T1000 (cell line): ENCODE data around the gene RABEPK.
"Not testable (repeated sequence)": the region's sequence is repeated elsewhere in the genome, so short reads cannot be mapped to it uniquely, and the experiment has no call there.

ENCODE experiments used
- DNase-seq: peaks from one replicate; lab custom pipeline; 2025; ENCODE audit warnings: mixed read lengths; lab: John Stamatoyannopoulos, UW

The RABEPK gene

DNA sequence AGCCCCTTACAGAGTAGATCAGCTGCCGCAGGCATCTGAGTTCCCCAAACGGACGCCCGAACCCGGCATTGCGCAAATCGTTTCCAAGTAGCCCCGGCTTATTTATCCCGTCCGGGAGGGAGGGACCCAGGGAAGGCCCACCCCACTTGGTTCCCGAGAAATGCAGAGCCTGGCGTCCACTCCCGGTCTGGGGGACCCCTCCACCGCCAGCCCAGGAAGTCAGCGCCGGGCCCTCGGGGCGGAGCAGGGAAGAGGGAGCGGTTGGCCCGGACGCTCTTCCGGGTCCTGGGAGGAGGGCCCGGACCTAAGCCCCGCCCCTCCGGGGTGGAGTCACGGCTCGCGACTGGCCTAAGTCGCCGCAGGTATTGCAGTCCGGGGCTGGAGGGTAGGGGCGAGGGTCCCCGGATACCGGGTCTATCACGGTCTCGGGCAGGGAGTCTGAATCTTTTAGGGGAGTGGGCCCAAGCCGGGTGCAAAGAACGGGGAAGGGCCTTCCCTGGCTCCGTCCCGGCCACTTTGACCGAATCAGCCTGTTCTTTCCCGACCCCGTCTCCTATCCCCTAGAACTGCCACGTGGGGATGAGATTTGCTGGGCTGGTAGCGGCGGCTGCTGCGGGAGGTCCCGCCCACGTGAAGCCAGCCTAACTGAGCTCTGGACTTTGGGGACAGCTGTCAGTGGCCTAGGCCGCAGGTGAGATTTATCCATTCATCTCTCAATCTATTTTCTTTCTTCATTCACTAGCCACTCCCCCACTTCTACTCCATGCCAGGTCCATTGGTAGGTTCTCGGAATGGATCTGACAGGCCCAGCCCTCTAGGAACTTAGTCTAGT, at the start of gene RABEPK:
Gene RABEPK (plus strand): TSS at position 327 of the 832 bp plus-strand sequence. CDS start 2,472 bp downstream, outside the sequence.
- peak; percentile 83 for DNase-seq

- DNase-seq = no peak
Observed at GRCh38 chr9:125151730-125152129, 48.6 kb upstream of the RABEPK start.

GRCh38 chr9:125153712-125154367, 46.5 kb upstream of the RABEPK start:
- no peak for DNase-seq

- no peak for DNase-seq
Observed at GRCh38 chr9:125156551-125156950, 43.8 kb upstream of the RABEPK start.

DNA sequence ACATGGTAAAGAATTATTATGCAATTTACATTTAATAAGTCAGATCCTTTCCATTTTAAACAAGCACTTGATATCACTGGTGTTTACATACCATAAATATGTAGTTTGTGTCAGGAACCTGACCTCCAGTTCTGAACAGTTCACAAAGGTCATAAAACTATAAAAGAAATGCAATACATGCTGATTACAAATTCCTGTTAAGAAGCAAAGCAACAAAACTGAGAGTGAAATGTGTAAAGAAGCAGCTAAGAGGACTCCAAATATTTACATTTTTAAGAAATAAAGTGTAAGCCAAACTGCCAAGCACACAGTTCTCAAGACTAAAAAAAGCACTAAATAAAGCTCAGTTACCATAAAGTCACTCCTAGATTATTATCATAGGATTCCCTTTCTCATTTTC, 39.6 kb upstream of the RABEPK start:
- DNase-seq = no peak

DNA sequence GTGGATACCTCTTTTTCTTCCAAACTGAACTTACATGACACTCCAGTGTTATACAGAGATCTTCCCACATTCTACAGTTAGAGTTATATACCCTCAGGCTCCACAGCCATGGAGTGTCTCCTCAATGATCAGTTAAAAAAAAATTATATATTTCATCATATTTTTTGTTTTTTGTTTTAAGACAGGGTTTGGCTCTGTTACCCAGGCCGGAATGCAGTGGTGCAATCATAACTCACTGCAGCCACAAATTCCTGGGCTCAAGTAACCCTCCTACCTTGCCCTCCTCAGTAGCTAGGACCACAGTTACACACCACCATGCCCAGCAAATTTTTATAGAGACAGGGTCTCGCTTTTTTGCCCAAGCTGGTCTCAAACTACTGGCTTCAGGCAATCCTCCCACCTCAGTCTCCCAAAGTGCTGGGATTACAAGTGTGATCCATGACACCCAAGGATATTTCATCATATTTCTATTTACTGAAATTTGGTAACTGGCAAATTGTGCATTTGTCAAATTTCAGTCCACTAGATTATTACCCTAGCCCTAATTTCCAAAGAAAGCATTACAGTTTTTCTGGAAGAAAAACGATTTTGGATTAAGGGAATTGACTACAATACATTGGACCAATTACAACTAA, 38.9 kb upstream of the RABEPK start:
- no peak for DNase-seq

DNA sequence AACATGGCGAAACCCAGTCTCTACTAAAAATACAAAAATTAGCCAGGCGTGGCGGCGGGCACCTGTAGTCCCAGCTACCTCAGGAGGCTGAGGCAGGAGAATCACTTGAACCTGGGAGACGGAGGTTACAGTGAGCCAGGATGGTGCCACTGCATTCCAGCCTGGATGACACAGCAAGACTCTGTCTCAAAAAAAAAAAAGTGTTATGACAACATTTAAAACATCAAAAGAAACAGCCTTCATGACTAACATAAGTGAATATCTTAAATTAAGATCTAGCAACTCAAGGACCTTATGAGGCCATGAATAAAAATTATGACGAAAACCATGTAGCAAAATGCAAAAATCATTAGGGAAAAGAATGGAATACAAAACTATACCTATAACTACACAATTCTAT, 37.5 kb upstream of the RABEPK start:
- not testable (repeated sequence) for DNase-seq

DNA sequence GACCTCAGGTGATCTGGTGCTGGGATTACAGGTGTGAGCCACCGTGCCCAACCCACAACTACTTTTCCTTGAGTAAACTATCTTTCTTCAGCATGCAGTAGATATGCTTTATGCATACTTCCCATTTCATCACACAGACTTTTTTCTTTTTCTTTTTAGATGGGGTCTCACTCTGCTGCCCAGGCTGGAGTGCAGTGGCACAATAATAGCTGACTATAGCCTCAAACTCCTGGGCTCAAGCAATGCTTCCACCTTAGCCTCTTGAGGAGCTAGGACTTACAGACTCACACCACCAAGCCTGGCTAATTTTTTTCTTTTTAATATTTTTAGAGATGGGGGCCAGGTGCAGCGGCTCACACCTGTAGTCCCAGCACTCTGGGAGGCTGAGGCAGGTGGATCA, 33.6 kb upstream of the RABEPK start:
- DNase-seq = no peak

GRCh38 chr9:125169895-125170294, 30.4 kb upstream of the RABEPK start:
- no peak for DNase-seq

GRCh38 chr9:125172031-125172755, 28.1 kb upstream of the RABEPK start:
- DNase-seq = no peak

DNA sequence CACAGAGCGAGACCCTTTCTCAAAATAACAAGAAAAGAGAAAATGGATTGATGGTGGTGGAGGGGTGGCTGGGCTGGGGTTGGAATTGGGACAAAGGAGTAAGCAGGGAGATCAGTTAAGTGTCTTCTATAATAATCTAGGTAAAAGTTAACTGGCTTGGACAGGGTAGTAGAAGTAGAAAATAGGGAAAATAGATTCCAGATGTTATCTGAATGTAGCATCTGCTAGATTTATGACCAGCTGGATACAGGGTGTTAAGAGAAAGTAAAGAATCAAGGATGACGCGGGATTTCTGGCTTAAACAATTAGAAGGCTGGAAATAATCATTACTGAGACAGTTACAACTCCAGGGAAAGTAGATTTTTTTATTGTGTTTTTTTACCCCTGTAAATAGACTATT, 23.7 kb upstream of the RABEPK start:
- no peak for DNase-seq

- DNase-seq = no peak
Observed at GRCh38 chr9:125177888-125178287, 22.5 kb upstream of the RABEPK start.

DNA sequence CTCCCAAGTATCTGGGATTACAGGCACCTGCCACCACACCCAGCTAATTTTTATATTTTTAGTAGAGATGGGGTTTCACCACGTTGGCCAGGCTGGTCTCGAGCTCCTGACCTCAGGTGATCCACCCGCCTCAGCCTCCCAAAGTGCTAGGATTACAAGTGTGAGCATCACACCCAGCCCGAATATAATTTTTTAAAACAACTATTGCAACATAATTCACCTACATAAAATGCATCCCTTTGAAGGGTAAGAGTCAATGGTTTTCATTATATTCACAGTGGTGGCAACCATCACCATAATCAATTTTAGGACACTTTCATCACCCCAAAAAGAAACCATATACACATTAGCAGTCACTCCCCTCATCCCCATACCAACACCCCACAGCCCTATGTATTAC, 20.6 kb upstream of the RABEPK start:
- DNase-seq = not testable (repeated sequence)

DNA sequence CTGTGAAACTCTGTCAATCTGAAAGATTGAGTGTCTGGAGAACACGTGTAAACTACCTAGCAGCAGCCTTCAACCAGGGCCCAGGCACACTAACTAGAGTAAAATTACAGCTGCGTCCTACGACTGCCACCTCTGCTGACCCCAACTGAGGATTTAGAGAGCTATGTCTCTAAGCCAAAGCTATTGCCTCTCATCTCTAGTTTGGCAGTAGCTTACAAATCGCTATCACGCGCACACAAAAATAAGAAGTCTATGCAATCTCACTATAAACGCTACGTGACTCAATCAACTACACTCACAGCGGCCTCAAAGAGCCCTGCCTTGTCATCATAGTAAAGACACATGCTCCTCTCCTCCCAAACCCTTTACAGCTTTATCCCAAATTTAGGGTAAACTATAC, 19.5 kb upstream of the RABEPK start:
- no peak for DNase-seq

- not testable (repeated sequence) for DNase-seq
Observed at GRCh38 chr9:125181756-125182155, 18.6 kb upstream of the RABEPK start.

DNA sequence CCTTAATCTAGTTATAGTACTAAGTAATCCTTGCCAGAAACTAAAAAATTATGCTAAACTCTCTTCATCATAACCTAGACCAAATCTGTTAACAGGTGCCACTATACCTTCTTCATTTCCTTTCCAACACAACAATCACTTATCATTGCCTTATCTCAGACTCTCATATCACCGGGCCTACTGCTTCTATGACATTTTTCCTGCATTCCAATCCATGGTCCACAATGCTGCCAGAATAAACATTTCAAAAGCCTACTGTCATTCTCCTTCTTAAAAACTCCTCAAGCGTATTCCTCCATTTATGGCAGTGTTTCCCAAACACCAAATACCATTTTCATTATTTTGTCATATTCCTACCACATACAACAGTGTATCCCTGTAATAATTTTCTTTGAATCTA, 17.3 kb upstream of the RABEPK start:
- DNase-seq = no peak

DNA sequence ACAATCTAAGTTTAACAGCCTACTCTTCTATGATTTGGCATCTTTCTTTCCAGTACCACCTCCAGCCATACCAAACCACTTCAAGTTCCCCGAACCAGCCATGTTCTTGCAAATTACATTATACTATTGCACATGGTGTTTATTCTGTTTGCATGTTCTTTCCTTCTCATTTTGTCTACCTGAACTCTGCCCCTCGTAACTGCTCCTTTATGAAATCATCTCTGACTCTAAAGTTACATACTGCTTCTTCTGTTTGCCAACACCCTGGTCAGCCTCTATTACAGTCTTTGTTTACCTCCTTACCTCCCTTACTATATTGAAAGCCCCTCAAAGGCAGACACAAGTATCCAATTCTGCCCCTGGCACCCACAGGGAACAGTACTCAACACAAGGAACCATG, 16.8 kb upstream of the RABEPK start:
- DNase-seq = no peak

GRCh38 chr9:125189011-125189360, 11.4 kb upstream of the RABEPK start:
- DNase-seq = no peak

DNA sequence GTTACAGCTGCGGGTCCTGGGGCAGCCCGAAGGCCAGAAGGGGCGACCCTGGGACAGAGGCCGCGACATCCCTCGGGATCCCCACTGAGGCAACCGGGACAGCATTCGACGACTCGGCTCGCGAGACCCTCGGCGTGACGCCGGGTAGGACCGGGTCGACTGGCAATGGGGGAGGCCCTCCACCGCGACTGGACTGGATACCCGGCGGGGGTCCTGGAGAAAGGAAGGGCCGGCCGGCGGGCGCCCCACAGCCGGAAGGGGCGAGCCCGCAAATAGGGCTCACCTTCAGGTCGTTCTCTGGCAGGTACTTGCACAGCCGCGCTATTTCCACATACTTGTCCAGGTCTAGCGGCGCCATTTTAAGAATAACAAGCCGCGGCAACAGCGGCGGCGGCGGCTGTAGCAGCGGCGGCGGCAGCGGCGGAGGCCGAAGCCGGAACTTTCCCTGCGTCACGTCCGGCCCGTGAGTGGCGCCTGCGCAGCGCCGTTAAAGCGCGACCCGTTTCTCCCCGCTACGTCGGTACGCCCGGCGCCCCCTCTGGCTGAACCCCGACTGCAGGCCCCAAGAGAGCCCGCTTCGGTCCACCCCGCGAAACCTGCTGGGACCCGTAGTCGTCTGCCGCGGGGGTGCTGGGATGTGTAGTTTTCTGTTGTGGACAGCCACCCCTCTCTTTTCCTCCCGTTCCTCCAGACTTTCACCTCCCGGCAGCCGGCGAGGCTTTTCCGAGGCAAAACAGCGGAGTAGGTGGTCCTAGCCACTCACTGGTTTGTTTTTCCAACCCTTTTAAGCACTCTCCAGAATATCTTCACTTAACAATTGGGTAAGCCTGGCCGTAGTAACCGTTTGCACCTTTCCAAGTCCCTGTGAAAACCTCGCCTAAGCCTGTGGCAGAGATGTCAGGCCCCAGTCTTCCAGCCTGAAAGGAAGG, 10.7 kb upstream of the RABEPK start, which contains the start of gene PPP6C:
Gene PPP6C (minus strand): TSS at position 443 of the 929 bp plus-strand sequence. CDS start 85 bp downstream, at position 358.
- peak; percentile 84 for DNase-seq

DNA sequence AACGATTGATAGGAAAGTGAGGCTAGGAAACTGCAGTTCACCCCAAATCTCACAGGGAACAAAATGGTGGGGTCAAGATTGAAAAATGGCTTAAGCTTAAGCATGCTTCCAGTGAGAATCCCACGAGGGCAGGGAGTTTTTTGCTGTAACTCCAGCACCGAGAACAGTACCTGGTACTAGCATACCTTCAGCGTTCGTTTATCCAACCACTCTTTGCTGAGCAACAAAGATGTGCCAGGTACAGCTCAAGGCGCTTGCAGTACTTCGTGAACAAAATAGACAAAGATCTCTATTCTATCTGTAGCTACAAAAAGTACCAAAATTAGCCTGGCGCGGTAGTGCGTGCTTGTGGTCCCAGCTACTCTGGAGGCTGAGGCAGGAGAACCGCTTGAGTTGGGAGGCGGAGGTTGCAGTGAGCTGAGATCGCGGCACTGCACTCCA, 10.0 kb upstream of the RABEPK start:
- DNase-seq = no peak

- DNase-seq = not testable (repeated sequence)
Observed at GRCh38 chr9:125194466-125194865, 5.9 kb upstream of the RABEPK start.
